Measurements from ENCODE around the gene KRT16.
"Not testable (repeated sequence)": the region's sequence is repeated elsewhere in the genome, so short reads cannot be mapped to it uniquely, and the experiment has no call there.

Gene KRT16

DNA sequence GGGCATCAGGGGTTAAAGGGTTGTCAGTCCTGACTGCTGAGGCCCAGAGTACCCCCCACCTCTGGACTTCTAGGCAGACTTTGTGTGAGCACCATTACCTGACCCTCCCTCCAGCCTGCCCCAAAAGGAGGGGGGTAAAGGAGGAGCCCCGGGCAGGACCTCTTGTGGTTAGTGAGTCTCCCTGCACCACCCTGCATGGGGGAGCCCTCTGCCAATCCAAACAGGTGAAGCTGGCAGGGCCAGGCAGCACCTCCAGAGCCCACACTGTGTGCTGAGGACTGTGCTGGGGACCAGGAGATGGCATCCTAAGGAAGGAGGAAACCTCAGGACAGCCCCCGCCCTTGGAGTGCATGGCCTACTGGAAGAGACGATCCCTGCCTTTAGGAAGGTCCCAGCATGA, 23.3 kb downstream of the KRT16 start:
- Histone ChIP-seq H3K9me3 (ENCODE audit: control insufficient read depth, insufficient read depth, low read length) (no peaks in the 10 kb centered on the region), H3K4me3 (ENCODE audit: low read length) (no peak overlapping the region), H3K27ac (ENCODE audit: low read length) (no peak overlapping the region), H3K4me1 (ENCODE audit: control insufficient read depth, insufficient read depth, low read length) (no peaks in the 10 kb centered on the region), H3K36me3 (ENCODE audit: control insufficient read depth, insufficient read depth, low read length) (no peaks in the 10 kb centered on the region), H3K27me3 (ENCODE audit: control insufficient read depth, insufficient read depth, low read length) (no peaks in the 10 kb centered on the region)
- no peak for DNase-seq (ENCODE audit: low read depth, low spot score)
- WGBS (ENCODE audit: insufficient coverage, insufficient read length) = no CpG with 5 or more reads among the region's 3 CpGs

DNA sequence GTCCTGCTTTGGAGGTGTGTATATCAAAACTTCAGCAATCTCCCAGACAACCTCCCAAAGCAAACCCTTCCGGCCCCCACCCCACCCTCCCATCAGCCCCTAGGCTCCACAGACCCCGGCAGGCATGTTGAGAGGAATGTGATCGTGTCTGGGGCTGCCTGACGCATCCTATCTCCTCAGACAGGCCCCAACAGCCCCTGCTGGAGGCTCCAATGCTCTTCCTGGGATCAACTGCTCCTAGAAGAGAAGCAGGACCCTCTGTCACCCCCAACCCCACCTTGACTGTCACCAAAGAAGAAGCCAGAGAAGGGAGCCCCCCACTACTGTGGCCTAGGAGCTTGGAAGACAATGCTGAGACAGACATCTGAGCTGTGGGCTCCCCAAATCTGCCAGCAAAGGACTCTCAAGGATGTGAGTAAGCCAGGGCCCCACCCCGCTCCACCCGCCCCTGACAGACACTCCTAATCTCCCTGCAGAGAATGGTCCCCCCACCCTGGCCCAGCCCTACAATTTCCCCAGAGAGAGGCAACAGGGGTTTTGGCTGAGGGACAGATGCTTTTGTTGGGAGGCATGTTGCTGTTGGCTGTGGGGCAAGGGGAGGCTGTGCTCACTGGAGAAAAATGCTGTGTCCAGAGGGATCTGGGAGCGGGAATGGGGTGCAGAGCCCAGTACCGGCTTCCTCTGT, 24.3 kb downstream of the KRT16 start:
- DNase-seq (ENCODE audit: low read depth, low spot score) = no peak
- Histone ChIP-seq H3K36me3 (ENCODE audit: control insufficient read depth, insufficient read depth, low read length) (no peaks in the 10 kb centered on the region), H3K27ac (ENCODE audit: low read length) (no peak overlapping the region), H3K4me1 (ENCODE audit: control insufficient read depth, insufficient read depth, low read length) (no peaks in the 10 kb centered on the region), H3K4me3 (ENCODE audit: low read length) (no peak overlapping the region), H3K9me3 (ENCODE audit: control insufficient read depth, insufficient read depth, low read length) (no peaks in the 10 kb centered on the region), H3K27me3 (ENCODE audit: control insufficient read depth, insufficient read depth, low read length) (no peaks in the 10 kb centered on the region)
- WGBS (ENCODE audit: insufficient coverage, insufficient read length) = no CpG with 5 or more reads among the region's 8 CpGs

DNA sequence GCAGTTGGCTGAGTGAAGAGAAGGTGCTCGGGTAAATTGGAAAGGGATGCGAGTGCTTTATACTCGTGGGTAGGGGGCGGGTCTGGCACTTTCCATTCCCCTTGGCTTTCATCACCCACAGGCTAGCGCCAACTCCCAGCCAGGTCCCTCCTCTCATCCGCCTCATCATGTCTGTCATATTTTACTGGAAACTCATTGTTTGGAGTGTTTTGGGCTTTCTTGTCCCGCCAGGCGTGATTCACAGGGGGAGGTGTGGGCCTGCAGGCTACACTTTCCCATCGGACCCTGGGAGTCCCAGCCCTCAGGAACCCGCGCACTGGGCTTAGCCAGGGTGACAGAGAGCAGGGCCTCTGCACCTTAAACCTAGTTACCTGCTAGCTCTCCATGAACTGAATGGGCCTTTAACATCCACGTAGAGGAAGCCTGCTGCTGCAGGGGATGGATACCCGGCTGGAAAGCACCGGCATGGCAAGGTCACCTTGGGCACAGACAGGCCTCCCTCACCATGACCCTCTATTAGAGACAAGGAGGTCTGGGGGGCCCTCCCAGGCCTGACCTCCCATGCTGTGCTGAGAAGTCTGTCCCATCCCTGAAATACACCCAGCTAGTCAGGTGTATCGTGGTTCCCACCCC, 25.6 kb downstream of the KRT16 start, which contains the start of gene KRT14:
Gene KRT14, minus strand, starts transcription at position 33 of the 633 bp plus-strand sequence. CDS start 61 bp downstream, outside the sequence.
- DNase-seq (ENCODE audit: low read depth, low spot score) = no peak
- no peak within 1 kb of the TSS for H3K4me3 ChIP-seq (ENCODE audit: low read length)
- H3K9me3 ChIP-seq (ENCODE audit: control insufficient read depth, insufficient read depth, low read length) = no peaks in the 10 kb centered on the region
- no peaks in the 10 kb centered on the region for H3K4me1 ChIP-seq (ENCODE audit: control insufficient read depth, insufficient read depth, low read length)
- no peaks in the 10 kb centered on the region for H3K27me3 ChIP-seq (ENCODE audit: control insufficient read depth, insufficient read depth, low read length)
- H3K36me3 ChIP-seq (ENCODE audit: control insufficient read depth, insufficient read depth, low read length) = no peaks in the 10 kb centered on the region
- no peak within 1 kb of the TSS for H3K27ac ChIP-seq (ENCODE audit: low read length)
- WGBS (ENCODE audit: insufficient coverage, insufficient read length) = no CpG with 5 or more reads among the region's 15 CpGs

DNA sequence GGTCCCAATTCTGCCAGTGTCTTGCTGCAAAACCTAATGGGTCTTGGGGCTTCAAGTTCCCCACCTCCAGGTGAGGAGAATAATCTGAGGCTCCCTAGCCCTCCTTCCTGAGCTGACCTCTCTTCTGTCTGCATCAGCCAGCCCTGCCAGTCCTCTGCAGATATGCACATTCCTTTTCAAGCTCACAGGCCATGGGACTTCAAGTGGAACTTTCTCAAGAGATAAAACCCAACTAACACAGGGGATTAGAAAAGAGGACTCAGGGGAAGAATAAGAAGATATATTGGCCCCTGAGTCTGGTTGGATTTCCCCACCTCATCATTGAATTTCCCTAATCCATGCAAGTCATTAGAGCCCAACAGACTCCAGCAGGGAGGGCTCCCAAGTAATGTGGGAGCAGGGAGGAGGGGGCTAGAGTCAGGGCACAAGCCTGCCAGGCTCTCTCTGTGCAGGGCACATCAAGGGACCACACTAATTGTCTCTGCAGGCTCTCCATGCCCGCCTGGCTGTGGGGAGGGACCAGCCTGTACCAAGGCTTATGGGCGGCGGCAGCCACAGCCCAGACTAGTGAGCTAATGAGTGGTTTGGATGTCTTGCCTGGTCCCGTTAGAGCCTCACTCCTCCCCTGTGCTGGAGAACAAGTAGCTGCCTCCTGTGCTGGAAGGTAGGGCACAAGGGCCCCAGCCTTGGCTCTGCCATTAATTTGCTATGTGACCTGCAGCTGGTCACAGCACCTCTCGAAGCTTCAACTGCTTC, 27.1 kb downstream of the KRT16 start:
- H3K27me3 ChIP-seq (ENCODE audit: control insufficient read depth, insufficient read depth, low read length) = no peaks in the 10 kb centered on the region
- H3K4me3 ChIP-seq (ENCODE audit: low read length) = no peak overlapping the region
- no peaks in the 10 kb centered on the region for H3K9me3 ChIP-seq (ENCODE audit: control insufficient read depth, insufficient read depth, low read length)
- no peak overlapping the region for H3K27ac ChIP-seq (ENCODE audit: low read length)
- no CpG with 5 or more reads among the region's 5 CpGs for WGBS (ENCODE audit: insufficient coverage, insufficient read length)
- DNase-seq (ENCODE audit: low read depth, low spot score) = no peak
- H3K4me1 ChIP-seq (ENCODE audit: control insufficient read depth, insufficient read depth, low read length) = no peaks in the 10 kb centered on the region
- H3K36me3 ChIP-seq (ENCODE audit: control insufficient read depth, insufficient read depth, low read length) = no peaks in the 10 kb centered on the region

DNA sequence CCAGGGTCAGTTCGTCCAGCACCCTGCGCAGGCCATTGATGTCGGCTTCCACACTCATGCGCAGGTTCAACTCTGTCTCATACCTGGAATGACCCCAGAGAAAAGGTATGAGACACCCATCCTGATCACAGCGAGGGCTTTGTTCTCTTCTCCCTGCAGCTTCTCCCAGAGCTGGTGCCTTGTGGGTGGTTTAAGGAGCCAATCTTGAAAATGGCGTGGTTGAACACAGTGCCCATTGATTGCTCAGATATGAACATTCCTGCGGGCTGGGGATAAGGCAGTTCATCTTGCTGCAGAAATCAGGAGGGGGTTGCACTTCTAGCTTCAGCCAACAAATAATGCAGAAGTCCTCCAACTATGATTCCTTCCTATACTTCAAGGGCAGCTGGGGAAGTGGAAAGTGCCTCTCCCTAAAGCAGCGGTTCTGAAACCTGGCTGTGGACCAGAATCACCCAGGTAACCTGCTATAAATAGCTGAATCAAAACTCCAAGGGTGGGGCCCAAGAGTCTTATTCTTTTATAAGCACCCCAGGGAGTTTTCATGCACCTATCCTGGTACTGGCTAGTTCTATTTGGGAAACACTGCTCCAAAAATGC, 28.1 kb downstream of the KRT16 start:
- not testable (repeated sequence) for H3K27me3 ChIP-seq (ENCODE audit: control insufficient read depth, insufficient read depth, low read length); DNase-seq (ENCODE audit: low read depth, low spot score)
- no CpG with 5 or more reads among the region's 8 CpGs for WGBS (ENCODE audit: insufficient coverage, insufficient read length)

DNA sequence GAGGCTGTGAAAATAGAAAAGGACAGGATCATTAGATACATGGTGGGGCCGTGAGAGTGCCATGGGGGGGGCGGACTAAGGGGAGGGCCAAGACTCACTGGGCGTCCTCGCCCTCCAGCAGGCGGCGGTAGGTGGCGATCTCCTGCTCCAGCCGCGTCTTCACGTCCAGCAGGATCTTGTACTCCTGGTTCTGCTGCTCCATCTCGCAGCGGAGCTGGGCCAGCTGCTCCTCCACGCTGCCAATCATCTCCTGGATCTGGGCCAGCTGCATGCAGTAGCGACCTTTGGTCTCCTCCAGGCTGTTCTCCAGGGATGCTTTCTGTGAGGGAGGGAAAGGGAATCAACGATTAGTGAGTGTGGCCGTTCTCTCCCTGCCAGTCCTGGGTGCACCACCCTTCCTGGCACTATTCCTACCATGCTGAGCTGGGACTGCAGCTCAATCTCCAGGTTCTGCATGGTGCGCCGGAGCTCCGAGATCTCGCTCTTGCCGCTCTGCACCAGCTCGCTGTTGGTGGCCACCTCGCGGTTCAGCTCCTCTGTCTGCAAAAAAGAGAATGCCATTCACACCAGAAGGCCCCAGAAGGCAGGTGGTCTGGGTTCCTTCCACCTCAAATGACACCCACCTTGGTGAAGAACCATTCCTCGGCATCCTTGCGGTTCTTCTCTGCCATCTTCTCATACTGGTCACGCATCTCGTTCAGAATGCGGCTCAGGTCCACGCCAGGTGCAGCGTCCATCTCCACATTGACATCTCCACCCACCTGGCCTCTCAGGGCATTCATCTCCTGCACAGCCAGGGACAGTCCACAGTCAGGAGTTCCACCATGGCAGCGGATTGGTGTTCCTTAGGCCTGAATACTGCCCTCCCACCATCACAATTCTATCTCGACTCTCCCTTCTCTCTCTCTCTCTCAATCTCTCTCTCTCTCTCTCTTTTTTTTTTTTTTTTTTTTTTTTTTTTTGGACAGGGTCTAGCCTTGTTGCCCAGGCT, 29.1 kb downstream of the KRT16 start:
- WGBS (ENCODE audit: insufficient coverage, insufficient read length) = 100% methylated on average over 1 of the region's 33 CpGs
- Histone ChIP-seq H3K27ac (ENCODE audit: low read length) (no peak overlapping the region), H3K9me3 (ENCODE audit: control insufficient read depth, insufficient read depth, low read length) (no peaks in the 10 kb centered on the region), H3K36me3 (ENCODE audit: control insufficient read depth, insufficient read depth, low read length) (no peaks in the 10 kb centered on the region), H3K4me1 (ENCODE audit: control insufficient read depth, insufficient read depth, low read length) (peaks cover 2% of the 10 kb centered on the region; the same call in 1 of the 2 replicates), H3K27me3 (ENCODE audit: control insufficient read depth, insufficient read depth, low read length) (no peaks in the 10 kb centered on the region), H3K4me3 (ENCODE audit: low read length) (no peak overlapping the region)
- DNase-seq (ENCODE audit: low read depth, low spot score) = no peak

More for the DNA sequence above, 28.1 kb downstream of the KRT16 start:
- not testable (repeated sequence) for H3K36me3 ChIP-seq (ENCODE audit: control insufficient read depth, insufficient read depth, low read length); H3K4me3 ChIP-seq (ENCODE audit: low read length); H3K4me1 ChIP-seq (ENCODE audit: control insufficient read depth, insufficient read depth, low read length); H3K9me3 ChIP-seq (ENCODE audit: control insufficient read depth, insufficient read depth, low read length); H3K27ac ChIP-seq (ENCODE audit: low read length)

DNA sequence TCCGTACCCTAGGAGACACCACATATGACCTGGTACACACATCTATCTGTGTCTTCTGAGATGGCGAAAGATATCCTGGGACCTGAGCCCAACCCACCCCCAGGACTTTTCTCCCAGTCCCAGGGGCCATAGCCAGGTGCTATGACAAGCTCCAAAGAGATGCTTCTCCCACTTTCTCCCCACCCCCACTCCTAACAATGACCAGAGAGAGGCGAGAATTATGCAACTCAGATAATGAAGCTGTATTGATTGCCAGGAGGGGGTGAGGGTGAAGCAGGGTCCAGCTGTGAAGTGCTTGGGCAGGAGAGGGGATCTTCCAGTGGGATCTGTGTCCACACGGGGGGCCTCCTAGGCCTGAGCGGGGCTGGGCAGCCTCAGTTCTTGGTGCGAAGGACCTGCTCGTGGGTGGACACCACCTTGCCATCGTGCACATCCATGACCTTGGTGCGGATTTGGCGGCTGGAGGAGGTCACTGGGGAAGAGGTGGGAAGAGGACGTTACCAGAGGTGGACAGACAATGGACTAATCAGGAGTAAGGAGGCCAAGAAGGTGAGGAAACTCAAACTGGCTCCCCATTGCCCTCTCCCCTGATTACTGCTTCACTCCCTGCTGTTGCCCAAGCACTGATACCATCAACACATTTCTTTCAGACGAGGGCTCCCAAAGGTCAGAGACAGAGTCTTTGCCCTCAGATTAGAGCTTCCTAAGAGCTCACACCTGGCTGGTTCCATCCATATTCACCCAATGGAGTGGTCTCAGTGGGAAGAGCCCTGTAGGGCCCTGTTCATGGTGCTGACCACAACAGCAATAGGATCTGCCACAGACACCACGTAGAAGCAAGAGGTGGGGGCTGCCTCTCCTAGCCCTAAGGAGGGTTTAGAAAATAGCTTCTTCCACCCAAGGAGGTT, 30.3 kb downstream of the KRT16 start:
- WGBS (ENCODE audit: insufficient coverage, insufficient read length) = no CpG with 5 or more reads among the region's 13 CpGs
- not testable (repeated sequence) for DNase-seq (ENCODE audit: low read depth, low spot score); H3K4me1 ChIP-seq (ENCODE audit: control insufficient read depth, insufficient read depth, low read length); H3K27ac ChIP-seq (ENCODE audit: low read length); H3K27me3 ChIP-seq (ENCODE audit: control insufficient read depth, insufficient read depth, low read length); H3K4me3 ChIP-seq (ENCODE audit: low read length); H3K9me3 ChIP-seq (ENCODE audit: control insufficient read depth, insufficient read depth, low read length); H3K36me3 ChIP-seq (ENCODE audit: control insufficient read depth, insufficient read depth, low read length)

DNA sequence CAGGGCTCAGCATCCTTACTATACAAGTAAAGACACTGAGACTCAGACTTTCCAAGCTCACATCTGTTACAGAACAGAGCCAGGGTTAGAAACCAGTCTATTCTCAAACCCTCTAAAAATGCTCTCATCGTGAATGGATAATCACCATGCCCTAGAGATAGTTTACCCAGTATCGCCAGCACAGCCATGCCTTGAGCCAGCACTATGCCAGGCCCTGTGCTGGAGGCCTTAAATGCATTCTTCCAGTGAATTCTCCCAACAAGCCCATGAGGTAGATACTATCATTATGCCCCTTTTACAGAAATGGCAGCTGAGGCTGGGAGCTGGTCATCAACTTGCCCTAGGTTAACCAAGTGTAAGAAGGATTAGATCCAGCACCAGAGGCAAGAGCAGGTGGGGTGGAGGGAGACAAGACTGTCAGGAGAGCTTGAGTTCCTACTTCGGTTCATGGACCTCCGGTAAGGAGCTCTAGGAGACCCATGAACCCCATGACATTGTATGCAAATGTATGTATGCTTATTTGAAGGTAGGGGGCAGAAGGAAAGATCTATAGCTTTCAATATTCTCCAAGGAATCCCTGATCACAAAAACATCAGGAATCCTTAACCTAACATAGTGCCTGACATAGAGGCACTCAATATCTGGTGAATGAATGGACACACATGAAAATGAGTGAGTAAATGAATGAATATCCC, 31.1 kb downstream of the KRT16 start:
- DNase-seq (ENCODE audit: low read depth, low spot score) = no peak
- no peak overlapping the region for H3K27ac ChIP-seq (ENCODE audit: low read length)
- no peaks in the 10 kb centered on the region for H3K9me3 ChIP-seq (ENCODE audit: control insufficient read depth, insufficient read depth, low read length)
- H3K27me3 ChIP-seq (ENCODE audit: control insufficient read depth, insufficient read depth, low read length) = no peaks in the 10 kb centered on the region
- no peaks in the 10 kb centered on the region for H3K36me3 ChIP-seq (ENCODE audit: control insufficient read depth, insufficient read depth, low read length)
- no peak overlapping the region for H3K4me3 ChIP-seq (ENCODE audit: low read length)
- H3K4me1 ChIP-seq (ENCODE audit: control insufficient read depth, insufficient read depth, low read length) = peaks cover 2% of the 10 kb centered on the region; the same call in 1 of the 2 replicates
- no CpG with 5 or more reads among the region's 4 CpGs for WGBS (ENCODE audit: insufficient coverage, insufficient read length)

Measured in iPS DF 6.9 (cell line).